Measurements from ENCODE around the gene CSNK2A3.

GRCh38 chr11:11380883-11381282 is 27.8 kb upstream of the CSNK2A3 start:
- TF ChIP-seq E2F5 (CRISPR knock-in tag; IDR thresholded peaks at IDR 0.05): no peak
- TF ChIP-seq POLR2AphosphoS2 (IDR thresholded peaks at IDR 0.05; ENCODE audit: low read length): no peak
- TF ChIP-seq ATF3 (IDR thresholded peaks at IDR 0.05): no peak
- no peak for TF ChIP-seq ATF3 (CRISPR knock-in tag; conservative IDR thresholded peaks at IDR 0.05)
- TF ChIP-seq CTCF (IDR thresholded peaks at IDR 0.05 in 2 of 3, conservative IDR thresholded peaks at IDR 0.05 in 1 of 3; ENCODE audit: insufficient read depth in 2 of 3, low read depth in 1 of 3, low read length in 3 of 3): no peak

Measured in K562 (cell line).